HCT116 (cell line): ENCODE data around the gene WAC.

ENCODE experiments used
- CEBPB ChIP-seq: IDR thresholded peaks from 2 replicates; pipeline ENCODE4 v1.6.1; 2012; ENCODE audit warnings: low read depth
- EZH2 ChIP-seq: fragments of 200-600 bp; sonication (generic); IDR thresholded peaks from 2 replicates; pipeline ENCODE4 v1.6.1; 2017; ENCODE audit warnings: antibody characterized with exemption, mixed run types
- EZH2phosphoT487 ChIP-seq: fragments of 200-600 bp; IDR thresholded peaks from 2 replicates; pipeline ENCODE4 v1.6.1; 2018; ENCODE audit warnings: antibody characterized with exemption, borderline replicate concordance
- JUND ChIP-seq: IDR thresholded peaks from 2 replicates; pipeline ENCODE4 v1.6.1; 2012
- POLR2A ChIP-seq: IDR thresholded peaks from 2 replicates; pipeline ENCODE4 v1.7.0; 2011; ENCODE audit warnings: borderline replicate concordance; ENCODE audit not compliant: insufficient read depth, insufficient read length; ENCODE audit errors: extremely low read depth
- POLR2AphosphoS5 ChIP-seq: IDR thresholded peaks from 2 replicates; pipeline ENCODE4 v1.6.1; 2011; ENCODE audit warnings: mild to moderate bottlenecking, low read depth, low read length, moderate library complexity
- SIN3A ChIP-seq: IDR thresholded peaks from 2 replicates; pipeline ENCODE4 v1.6.1; 2012; ENCODE audit warnings: low read depth
- SP1 ChIP-seq: IDR thresholded peaks from 2 replicates; pipeline ENCODE4 v1.6.1; 2012; ENCODE audit warnings: low read depth
- SRF ChIP-seq: IDR thresholded peaks from 2 replicates; pipeline ENCODE4 v1.6.1; 2012; ENCODE audit warnings: low read depth
- YY1 ChIP-seq: IDR thresholded peaks from 2 replicates; pipeline ENCODE4 v1.6.1; 2011; ENCODE audit warnings: low read length, low read depth, moderate library complexity, mild to moderate bottlenecking; ENCODE audit not compliant: insufficient replicate concordance; ENCODE audit errors: extremely low read depth
- TF ChIP-seq, protein P1 (sequence below), 3 experiments: fragments of 200-600 bp in 1 of 3; sonication (generic) in 1 of 3; IDR thresholded peaks in 2 of 3; conservative IDR thresholded peaks in 1 of 3; 2 replicates each; pipeline ENCODE4 v1.5.1; 2012 to 2017; ENCODE audit warnings: low read depth in 2 of 3, low read length in 2 of 3, antibody characterized with exemption in 1 of 3, borderline replicate concordance in 1 of 3, control low read depth in 1 of 3, mild to moderate bottlenecking in 1 of 3, mixed read lengths in 1 of 3, mixed run types in 1 of 3, moderate library complexity in 1 of 3; ENCODE audit not compliant: insufficient read depth in 1 of 3
- TF ChIP-seq, protein P2 (sequence below): IDR thresholded peaks from 2 replicates; pipeline ENCODE4 v1.6.1; 2012

DNA sequence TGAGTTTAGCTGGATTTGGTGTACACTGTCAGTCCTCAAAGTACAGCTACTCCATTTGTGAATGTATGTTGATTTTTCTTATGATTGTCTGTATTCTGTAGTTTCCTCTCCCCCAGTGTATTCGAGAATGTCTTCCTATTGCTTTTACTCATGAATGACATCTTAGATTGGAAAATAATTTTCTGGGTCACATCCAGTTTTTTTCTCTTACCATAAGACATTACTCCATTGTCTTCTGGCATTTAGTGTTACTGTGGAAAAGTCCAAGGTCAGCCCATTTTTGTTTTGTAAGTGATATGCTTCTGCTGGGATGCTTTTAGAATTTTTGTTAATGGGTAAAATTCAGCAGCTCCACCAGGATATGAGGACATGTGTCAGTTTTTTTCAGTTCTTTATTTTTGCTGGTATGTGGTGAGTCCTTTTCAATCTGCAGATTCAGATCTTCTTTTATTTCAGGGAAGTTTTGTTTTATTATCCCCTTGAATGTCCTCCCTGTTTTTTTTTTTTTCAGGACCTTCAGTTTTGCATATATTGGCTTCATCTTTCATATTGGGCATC is 33.6 kb downstream of the WAC start:
- TF ChIP-seq, protein P1, sequence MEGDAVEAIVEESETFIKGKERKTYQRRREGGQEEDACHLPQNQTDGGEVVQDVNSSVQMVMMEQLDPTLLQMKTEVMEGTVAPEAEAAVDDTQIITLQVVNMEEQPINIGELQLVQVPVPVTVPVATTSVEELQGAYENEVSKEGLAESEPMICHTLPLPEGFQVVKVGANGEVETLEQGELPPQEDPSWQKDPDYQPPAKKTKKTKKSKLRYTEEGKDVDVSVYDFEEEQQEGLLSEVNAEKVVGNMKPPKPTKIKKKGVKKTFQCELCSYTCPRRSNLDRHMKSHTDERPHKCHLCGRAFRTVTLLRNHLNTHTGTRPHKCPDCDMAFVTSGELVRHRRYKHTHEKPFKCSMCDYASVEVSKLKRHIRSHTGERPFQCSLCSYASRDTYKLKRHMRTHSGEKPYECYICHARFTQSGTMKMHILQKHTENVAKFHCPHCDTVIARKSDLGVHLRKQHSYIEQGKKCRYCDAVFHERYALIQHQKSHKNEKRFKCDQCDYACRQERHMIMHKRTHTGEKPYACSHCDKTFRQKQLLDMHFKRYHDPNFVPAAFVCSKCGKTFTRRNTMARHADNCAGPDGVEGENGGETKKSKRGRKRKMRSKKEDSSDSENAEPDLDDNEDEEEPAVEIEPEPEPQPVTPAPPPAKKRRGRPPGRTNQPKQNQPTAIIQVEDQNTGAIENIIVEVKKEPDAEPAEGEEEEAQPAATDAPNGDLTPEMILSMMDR (IDR thresholded peaks at IDR 0.05 in 2 of 3, conservative IDR thresholded peaks at IDR 0.05 in 1 of 3; ENCODE audit: borderline replicate concordance in 1 of 3, insufficient read depth in 1 of 3, low read depth in 2 of 3, low read length in 2 of 3) = no peak
- TF ChIP-seq, protein P2, sequence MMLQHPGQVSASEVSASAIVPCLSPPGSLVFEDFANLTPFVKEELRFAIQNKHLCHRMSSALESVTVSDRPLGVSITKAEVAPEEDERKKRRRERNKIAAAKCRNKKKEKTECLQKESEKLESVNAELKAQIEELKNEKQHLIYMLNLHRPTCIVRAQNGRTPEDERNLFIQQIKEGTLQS = no peak
- TF ChIP-seq JUND (no peak), POLR2A (no peak), CEBPB (no peak), EZH2 (no peak), SIN3A (no peak), SP1 (no peak), EZH2phosphoT487 (no peak), YY1 (no peak), SRF (no peak), POLR2AphosphoS5 (no peak)
